ENCODE measurements around the gene CALHM1. TPM values are rescaled to one million over a fixed set of nuclear protein-coding genes. Genes with fewer than 3 reads are reported as not detected.

CALHM1 gene
- total RNA-seq, 3 donors from 2014 or later: not detected

DNA sequence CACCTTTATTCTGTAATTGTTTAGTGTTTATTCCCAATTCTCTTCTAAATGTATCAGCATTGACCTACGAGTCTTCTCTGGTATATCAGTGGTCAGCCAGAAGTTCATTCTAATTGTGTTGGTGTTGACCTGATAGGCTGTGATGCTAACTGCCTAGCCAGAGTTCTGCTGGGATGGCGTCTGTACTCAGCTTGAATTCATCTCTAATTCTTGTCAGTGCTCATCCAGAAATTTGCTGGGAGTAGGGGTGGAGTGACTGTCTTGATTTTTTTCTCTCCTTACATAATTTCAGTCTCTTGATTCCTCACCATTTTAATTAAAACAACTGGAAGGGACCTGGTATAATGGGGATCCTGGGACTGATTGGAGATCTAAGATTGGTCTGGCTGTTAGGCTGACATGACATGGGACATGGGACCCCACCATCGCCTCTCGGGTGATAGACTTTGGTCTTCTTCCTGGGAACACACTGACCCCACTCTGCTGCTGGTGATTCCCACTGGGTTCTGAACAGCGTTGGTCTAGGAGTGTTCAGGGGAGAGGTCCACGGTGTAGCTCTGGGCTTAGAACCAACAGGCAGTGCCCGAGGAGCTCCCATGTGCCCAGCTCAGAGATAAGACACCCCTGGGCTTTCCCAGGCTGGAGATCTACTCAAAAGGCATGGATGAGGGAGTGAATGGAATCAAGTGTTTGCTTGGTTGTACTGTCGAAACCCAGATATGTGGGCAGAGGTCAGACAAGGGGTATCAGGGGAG is 38.6 kb upstream of the CALHM1 start:
- ATAC-seq: no peak
- TF ChIP-seq, protein P1, sequence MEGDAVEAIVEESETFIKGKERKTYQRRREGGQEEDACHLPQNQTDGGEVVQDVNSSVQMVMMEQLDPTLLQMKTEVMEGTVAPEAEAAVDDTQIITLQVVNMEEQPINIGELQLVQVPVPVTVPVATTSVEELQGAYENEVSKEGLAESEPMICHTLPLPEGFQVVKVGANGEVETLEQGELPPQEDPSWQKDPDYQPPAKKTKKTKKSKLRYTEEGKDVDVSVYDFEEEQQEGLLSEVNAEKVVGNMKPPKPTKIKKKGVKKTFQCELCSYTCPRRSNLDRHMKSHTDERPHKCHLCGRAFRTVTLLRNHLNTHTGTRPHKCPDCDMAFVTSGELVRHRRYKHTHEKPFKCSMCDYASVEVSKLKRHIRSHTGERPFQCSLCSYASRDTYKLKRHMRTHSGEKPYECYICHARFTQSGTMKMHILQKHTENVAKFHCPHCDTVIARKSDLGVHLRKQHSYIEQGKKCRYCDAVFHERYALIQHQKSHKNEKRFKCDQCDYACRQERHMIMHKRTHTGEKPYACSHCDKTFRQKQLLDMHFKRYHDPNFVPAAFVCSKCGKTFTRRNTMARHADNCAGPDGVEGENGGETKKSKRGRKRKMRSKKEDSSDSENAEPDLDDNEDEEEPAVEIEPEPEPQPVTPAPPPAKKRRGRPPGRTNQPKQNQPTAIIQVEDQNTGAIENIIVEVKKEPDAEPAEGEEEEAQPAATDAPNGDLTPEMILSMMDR (IDR thresholded peaks at IDR 0.05): no peak
- no peak overlapping the region for H3K4me3 ChIP-seq
- no peak for DNase-seq
- H3K36me3 ChIP-seq (ENCODE audit: low read depth): no peaks in the 10 kb centered on the region
- H3K9me3 ChIP-seq: no peaks in the 10 kb centered on the region
- intact Hi-C loops (cut with DNase I, micrococcal nuclease): no loop called here
- H3K4me1 ChIP-seq (ENCODE audit: low read depth): peaks cover 12% of the 10 kb centered on the region

DNA sequence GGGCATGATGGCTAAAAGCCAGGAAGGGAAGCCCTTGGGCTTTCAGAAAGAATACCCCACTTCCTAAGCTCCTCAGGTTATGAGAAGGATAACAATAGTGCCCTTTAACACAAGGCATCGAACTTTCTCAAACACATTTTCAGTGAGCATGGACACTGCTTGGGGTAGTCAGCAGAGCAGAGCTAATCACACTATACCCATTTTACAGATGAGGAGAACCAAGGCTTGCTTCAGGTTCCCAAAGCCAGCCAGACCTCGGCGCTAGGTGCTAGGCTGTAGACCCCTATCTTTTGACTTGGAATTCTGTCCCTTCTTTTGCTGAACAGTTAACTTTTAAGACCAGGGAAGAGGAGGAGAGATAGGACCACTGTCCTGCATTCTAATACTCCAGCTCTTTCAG is 36.6 kb upstream of the CALHM1 start:
- intact Hi-C loops (cut with DNase I, micrococcal nuclease): no loop called here
- ATAC-seq (no peak), DNase-seq (no peak)
- Histone ChIP-seq H3K9me3 (no peaks in the 10 kb centered on the region), H3K4me3 (no peak overlapping the region), H3K4me1 (ENCODE audit: low read depth) (peaks cover 12% of the 10 kb centered on the region), H3K36me3 (ENCODE audit: low read depth) (no peaks in the 10 kb centered on the region)
- TF ChIP-seq, protein P1 (IDR thresholded peaks at IDR 0.05): no peak

DNA sequence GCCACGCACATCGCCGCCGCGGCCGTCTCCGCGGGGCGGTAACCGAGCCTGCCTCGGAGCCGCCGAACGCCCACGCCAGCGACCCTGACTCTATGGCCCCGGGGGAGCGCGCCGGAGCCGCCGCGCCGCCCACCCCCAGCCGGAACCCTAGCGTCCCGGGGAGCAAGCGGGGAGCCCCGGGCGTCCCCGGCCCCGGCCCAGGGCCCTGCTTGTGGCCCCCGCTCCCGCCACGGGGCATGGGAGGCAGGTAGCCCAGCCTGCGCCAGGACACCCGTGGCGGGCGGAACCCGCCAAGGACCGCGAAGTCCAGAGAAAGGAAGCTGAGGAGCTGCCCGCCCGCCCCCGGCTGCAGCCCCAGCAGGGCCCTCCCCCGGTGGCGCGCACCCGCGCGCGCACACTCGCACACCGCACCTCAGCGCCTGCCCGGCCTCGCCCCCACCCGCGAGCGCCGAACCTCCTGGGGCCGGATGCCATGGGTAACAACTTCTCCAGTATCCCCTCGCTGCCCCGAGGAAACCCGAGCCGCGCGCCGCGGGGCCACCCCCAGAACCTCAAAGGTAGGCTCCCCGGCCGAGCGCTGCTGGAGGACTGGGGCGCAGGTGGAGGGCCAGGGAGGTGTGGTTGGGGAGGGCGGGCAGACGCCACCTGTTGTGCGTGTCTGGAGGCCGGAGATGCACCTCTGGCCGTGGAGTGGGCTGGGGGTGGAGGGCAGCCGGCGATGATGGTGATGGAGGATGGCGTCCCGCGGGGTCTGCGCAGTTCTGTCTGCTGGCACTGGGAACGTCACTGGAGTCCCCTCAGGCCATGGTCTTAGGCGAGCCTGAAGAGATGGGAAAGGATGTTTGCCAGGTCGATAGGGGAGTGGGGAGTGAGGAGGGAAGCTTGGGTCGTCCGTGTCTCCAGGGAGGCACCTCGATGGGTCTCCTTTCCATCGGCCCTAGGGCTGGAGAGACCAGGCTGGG is 35.5 kb upstream of the CALHM1 start:
- peaks cover 12% of the 10 kb centered on the region for H3K4me1 ChIP-seq (ENCODE audit: low read depth)
- ATAC-seq: peak; percentile 48
- intact Hi-C loops (cut with DNase I, micrococcal nuclease): no loop called here
- no peak for DNase-seq
- TF ChIP-seq, protein P1 (IDR thresholded peaks at IDR 0.05): no peak
- no peaks in the 10 kb centered on the region for H3K9me3 ChIP-seq
- no peak overlapping the region for H3K4me3 ChIP-seq
- no peaks in the 10 kb centered on the region for H3K36me3 ChIP-seq (ENCODE audit: low read depth)

DNA sequence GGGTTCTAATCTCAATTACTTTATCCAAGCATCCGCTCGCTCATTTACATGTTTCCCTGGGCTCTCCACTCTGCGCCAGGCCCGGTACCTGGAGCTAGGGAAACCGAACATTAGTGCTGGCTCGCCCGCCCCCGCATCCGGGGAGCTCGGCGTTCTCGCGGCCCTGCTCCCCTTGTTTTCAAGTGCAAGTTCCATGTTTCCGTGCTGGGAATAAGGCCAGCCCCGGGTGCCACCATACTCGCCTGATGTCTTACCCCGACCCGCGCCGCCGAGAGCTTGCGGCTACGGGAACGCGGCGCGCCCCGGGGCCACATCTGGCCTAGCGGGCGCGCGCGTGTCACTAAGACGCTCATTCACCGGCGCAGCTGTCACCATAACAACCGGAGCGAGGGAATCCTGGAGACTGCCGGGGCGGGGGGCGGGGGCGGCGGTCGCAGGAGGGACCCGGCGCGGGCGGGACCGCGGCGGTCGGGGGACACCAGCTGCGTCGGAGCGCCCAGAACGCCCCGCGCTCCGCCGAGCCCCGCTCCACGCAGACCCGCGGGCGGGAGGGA is 34.7 kb upstream of the CALHM1 start, which contains the start of gene NEURL1:
NEURL1 (plus strand) TSS at position 344 of the 554 bp plus-strand sequence. CDS start 683 bp downstream, outside the sequence.
- ATAC-seq: peak; percentile 31
- intact Hi-C loops (cut with DNase I, micrococcal nuclease): no loop called here
- no peaks in the 10 kb centered on the region for H3K9me3 ChIP-seq

More for the DNA sequence above, 34.7 kb upstream of the CALHM1 start, which contains the start of gene NEURL1:
- Histone ChIP-seq H3K4me1 (ENCODE audit: low read depth) (peaks cover 12% of the 10 kb centered on the region), H3K36me3 (ENCODE audit: low read depth) (no peaks in the 10 kb centered on the region), H3K4me3 (no peak within 1 kb of the TSS)
- DNase-seq: peak in 2 of 3 donors; percentile 33
- TF ChIP-seq, protein P1 (IDR thresholded peaks at IDR 0.05): no peak

All from mucosa of descending colon (tissue), 3 donors.